GM13977 (cell line): Measurements from ENCODE around the gene SEMA4A.
"Not testable (repeated sequence)": the region's sequence is repeated elsewhere in the genome, so short reads cannot be mapped to it uniquely, and the experiment has no call there.

ENCODE experiments used
- DNase-seq: peaks from one replicate; pipeline ENCODE4 v3.0.0; 2012; ENCODE audit warnings: low spot score
- in situ Hi-C: fragments of 300-500 bp; cut with MboI; formaldehyde crosslinking; loops from one replicate; pipeline ENCODE4 v1.12.0; 2022; ENCODE audit warnings: low sequenced_read_pairs, low pct_unique_long_range_greater_than_20kb, mixed read lengths, inconsistent platforms; ENCODE audit not compliant: unreplicated experiment
- TF ChIP-seq, protein P1 (sequence below): IDR thresholded peaks from 2 replicates; pipeline ENCODE4 v1.5.1; 2012; ENCODE audit warnings: mild to moderate bottlenecking, control low read depth; ENCODE audit not compliant: insufficient read depth; ENCODE audit errors: extremely low read depth, missing control alignments

The SEMA4A gene

DNA sequence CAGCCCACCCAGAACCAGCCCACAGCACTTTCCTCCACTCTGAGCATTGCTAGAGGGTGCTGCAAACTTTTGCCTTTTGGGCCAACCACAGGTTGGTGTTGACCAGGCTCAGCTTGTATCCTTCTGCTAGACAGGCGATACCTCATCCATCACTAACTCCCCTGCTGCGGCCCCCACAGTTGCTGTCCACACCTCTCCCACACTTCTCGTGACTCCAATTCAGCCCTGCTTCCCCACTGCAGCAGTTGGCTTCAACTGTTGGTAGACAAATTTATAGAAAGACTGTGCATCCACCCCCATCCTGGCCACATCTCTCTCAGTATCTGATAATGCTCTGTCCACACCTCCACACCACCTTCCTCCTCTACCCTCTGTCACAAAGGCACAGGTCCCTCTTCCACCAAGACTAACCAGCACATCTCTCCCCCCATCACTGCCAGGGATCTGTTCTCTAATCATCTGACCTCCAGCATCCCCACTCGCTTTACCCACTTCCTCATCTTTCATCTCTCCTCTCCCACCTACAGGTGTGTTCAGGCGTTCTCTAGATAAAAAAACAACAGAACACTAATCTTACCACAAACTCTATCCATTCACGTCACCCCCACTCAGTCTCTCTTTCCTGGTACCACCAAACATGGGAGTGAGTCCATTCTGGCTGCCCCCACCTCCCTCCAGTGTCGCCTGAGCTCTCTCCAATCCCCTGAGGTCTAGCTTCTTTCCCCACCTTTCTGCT lies 24.7 kb downstream of the SEMA4A start:
- TF ChIP-seq, protein P1, sequence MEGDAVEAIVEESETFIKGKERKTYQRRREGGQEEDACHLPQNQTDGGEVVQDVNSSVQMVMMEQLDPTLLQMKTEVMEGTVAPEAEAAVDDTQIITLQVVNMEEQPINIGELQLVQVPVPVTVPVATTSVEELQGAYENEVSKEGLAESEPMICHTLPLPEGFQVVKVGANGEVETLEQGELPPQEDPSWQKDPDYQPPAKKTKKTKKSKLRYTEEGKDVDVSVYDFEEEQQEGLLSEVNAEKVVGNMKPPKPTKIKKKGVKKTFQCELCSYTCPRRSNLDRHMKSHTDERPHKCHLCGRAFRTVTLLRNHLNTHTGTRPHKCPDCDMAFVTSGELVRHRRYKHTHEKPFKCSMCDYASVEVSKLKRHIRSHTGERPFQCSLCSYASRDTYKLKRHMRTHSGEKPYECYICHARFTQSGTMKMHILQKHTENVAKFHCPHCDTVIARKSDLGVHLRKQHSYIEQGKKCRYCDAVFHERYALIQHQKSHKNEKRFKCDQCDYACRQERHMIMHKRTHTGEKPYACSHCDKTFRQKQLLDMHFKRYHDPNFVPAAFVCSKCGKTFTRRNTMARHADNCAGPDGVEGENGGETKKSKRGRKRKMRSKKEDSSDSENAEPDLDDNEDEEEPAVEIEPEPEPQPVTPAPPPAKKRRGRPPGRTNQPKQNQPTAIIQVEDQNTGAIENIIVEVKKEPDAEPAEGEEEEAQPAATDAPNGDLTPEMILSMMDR = no peak
- peak; percentile 12 for DNase-seq
- in situ Hi-C loops = no loop called here

DNA sequence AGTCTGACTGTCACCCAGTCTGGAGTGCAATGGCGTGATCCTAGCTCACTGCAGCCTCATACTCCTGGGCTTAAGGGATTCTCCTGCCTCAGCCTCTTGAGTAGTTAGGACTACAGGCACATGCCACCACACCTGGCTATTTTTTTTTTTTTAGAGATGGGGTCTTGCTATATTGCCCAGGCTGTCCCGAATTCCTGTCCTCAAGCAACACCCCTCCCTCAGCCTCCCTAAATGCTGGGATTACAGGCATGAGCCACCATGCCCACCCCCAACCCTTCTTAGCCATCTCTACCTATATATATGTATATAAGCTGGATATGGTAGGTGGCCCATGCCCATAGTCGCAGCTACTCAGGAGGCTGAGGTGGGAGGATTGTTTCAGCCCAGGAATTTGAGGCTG lies 27.1 kb downstream of the SEMA4A start:
- in situ Hi-C loops = no loop called here
- TF ChIP-seq, protein P1 = no peak
- no peak for DNase-seq

DNA sequence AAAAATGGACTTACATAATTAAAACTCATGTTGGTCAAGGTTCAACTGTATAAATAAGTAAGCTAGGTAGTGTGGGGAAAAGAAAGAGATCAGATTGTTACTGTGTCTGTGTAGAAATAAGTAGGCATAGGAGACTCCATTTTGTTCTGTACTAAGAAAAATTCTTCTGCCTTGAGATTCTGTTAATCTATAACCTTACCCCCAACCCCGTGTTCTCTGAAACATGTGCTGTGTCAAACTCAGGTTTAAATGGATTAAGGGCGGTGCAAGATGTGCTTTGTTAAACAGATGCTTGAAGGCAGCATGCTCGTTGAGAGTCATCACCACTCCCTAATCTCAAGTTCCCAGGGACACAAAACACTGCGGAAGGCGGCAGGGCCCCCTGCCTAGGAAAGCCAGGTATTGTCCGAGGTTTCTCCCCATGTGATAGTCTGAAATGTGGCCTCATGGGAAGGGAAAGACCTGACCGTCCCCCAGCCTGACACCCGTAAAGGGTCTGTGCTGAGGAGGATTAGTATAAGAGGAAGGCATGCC lies 28.1 kb downstream of the SEMA4A start:
- DNase-seq, in situ Hi-C loops: not testable (repeated sequence)

DNA sequence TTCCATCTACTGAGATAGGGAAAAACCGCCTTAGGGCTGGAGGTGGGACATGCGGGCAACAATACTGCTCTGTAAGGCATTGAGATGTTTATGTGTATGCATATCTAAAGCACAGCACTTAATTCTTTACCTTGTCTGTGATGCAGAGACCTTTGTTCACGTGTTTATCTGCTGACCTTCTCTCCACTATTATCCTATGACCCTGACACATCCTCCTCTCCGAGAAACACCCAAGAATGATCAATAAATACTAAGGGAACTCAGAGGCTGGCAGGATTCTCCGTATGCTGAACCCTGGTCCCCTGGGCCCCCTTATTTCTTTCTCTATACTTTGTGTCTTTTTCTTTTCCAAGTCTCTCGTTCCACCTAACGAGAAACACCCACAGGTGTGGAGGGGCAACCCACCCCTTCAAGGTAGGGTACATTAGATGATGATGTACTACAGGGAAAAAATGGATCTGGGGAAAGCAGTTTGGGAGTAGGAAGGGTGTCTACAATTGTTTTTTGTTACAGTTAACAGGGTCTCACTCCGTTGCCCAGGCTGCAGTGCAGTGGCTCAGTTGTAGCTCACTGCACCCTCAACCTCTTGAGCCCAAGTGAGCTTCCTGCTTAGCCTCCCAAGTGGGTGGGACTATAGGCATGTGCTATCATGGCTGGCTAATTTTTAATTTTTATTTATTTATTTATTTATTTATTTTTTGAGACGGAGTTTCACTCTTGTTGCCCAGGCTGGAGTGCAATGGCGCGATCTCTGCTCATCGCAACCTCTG lies 28.8 kb downstream of the SEMA4A start:
- in situ Hi-C loops, DNase-seq: not testable (repeated sequence)

DNA sequence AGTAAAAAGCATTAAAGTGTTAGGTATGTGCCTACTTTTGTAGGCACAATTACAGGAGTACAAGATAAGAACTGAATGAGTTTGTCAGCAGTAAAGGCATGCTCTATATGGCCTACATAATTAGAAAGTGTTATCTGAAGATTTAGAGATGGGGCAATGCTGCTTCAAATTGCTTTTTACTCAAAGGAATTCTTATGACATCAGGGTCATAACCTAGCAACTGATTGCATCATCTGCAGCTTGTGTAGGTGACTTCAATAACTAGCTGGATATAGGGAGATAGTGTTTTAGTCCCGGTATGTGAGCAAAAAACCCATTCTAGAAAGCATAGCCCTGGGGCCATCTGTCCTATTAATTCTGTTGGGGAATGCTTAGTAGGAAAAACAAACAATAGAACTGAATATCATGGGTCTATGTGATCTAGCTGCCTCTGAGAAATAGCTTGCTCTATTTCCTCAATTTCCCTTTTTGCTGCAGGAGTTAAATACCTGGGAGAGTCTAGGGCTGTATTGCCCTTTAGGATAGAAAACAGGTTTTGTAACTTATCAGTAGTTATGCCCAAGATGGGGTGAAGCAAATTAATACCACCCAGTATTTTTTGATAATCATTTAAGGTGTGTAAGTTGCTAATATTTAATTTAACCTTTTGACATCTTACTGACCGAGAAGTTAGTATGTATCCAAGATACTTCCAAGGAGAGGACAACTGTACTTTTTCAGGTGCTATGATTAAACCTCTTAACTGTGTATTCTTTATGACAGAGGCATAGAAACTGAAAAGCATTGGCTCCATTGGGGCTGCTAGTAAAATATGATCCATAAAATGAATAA lies 33.2 kb downstream of the SEMA4A start:
- in situ Hi-C loops, DNase-seq: not testable (repeated sequence)

DNA sequence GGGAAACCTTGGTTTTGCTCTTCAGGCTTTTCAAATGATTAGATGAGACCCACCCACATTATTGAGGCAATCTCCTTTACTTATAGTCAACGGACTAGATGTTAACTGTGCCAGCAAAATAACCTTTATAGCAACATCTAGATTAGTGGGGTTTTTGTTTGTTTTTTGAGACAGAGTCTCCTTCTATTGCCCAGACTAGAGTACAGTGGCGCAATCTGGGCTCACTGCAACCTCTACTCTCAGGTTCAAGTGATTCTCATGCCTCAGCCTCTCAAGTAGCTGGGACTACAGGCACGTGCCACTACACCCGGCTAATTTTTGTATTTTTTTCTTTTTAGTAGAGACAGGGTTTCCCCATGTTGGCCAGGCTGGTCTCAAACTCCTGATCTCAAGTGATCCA lies 36.9 kb downstream of the SEMA4A start:
- DNase-seq, in situ Hi-C loops: not testable (repeated sequence)

DNA sequence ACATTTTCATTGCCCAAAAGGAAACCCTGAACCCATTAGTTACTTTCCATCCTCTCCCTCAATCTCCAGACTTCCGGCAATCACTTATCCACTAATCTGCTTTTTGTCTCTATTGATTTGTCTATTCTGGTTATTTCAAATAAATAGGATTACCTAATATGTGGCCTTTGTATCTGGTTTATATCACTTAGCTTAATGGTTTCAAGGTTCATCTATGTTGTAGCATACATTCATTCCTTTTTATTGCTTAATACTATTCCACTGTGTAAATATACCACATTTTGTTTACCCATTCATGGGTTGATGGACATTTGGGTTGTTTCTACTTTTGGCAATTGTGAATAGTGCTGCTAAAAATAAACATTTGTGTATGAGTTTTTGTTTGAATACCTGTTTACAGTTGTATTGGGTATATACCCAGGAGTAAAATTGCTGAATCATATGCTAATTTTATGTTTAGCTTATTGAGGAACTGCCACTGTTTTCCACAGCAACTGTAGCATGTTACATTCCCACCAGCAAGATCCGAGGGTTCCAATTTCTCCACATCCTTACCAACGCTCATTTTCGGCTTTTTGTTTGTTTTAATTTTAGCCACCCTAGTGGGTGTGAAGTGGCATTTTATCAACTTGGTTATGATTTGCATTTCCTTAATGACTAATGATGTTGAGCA lies 38.0 kb downstream of the SEMA4A start:
- TF ChIP-seq, protein P1 = no peak
- in situ Hi-C loops = no loop called here
- DNase-seq = no peak

DNA sequence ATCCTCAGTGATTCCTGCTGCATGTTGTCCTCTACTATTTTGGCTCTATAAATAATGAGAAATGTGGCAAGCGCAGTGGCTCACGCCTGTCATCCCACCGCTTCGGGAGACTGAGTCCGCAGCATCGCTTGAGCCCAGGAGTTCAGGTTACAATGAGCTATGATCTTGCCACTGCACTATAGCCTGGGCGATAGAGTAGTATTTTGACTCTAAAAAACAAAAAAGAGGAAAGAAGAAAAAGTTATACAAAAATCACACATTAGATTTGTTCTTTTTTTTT lies 39.8 kb downstream of the SEMA4A start:
- no peak for DNase-seq
- in situ Hi-C loops = no loop called here
- TF ChIP-seq, protein P1 = no peak
